Measurements from ENCODE around the gene KCNA3. TPM values are rescaled to one million over a fixed set of nuclear protein-coding genes. Genes with fewer than 3 reads are reported as not detected.

The KCNA3 gene
- total and polyA plus RNA-seq, 2 of the 4 experiments (the other 2 are of a cell fraction), result under 0.01 to 0.09 TPM

- Histone ChIP-seq H3K9ac (ENCODE audit: low read depth, low read length) (no peak overlapping the region), H3K14ac (replicated peaks; ENCODE audit: low read depth, low read length) (no peak overlapping the region), H3K9me3 (ENCODE audit: control insufficient read depth, insufficient read depth, low read length) (no peaks in the 10 kb centered on the region), H3K18ac (ENCODE audit: low read depth, low read length) (no peak overlapping the region), H2BK5ac (ENCODE audit: low read depth, low read length, poor library complexity, severe bottlenecking) (no peak overlapping the region), H3K4me1 (ENCODE audit: control insufficient read depth, insufficient read depth, low read length) (peaks cover 3% of the 10 kb centered on the region; the same call in 1 of the 2 replicates), H2AK5ac (ENCODE audit: low read depth, low read length) (no peak overlapping the region), H3K79me1 (ENCODE audit: low read depth in 1 of 2, low read length in 2 of 2) (no peaks in the 10 kb centered on the region), H4K20me1 (ENCODE audit: insufficient read depth, low read length) (no peaks in the 10 kb centered on the region), H2BK15ac (ENCODE audit: low read depth, low read length) (no peak overlapping the region), H2AK9ac (replicated peaks; ENCODE audit: low read depth, low read length, poor library complexity) (no peak overlapping the region), H3K9me1 (ENCODE audit: insufficient read depth, low read length) (no peaks in the 10 kb centered on the region), H3K56ac (ENCODE audit: extremely low read depth, insufficient read depth, low read length) (no peak overlapping the region), H3K4ac (ENCODE audit: low read depth, low read length) (no peak overlapping the region), H4K5ac (ENCODE audit: low read depth, low read length) (no peak overlapping the region), H3K4me3 (ENCODE audit: insufficient read depth, low read depth, low read length) (no peak overlapping the region), H3K27me3 (ENCODE audit: control insufficient read depth, insufficient read depth, low read length) (peaks cover 10% of the 10 kb centered on the region; the same call in 1 of the 2 replicates), H3K27ac (ENCODE audit: insufficient read depth, low read length) (no peak overlapping the region), H2BK20ac (ENCODE audit: low read depth, low read length) (no peak overlapping the region), H4K8ac (ENCODE audit: low read depth in 2 of 2, low read length in 2 of 2) (no peak overlapping the region), H3K23ac (ENCODE audit: low read depth, low read length) (no peak overlapping the region), H4K91ac (ENCODE audit: insufficient read depth, low read depth, low read length) (no peak overlapping the region), H3K36me3 (ENCODE audit: control insufficient read depth, insufficient read depth, low read length) (no peaks in the 10 kb centered on the region), H2BK120ac (ENCODE audit: low read depth, low read length) (no peak overlapping the region), H3K4me2 (ENCODE audit: low read depth, low read length) (no peak overlapping the region), H2AFZ (replicated peaks; ENCODE audit: low read length, poor library complexity) (no peak overlapping the region)
- dilution Hi-C loops (cut with HindIII; ENCODE audit: low sequenced_read_pairs, unreplicated experiment) (no loop called here), in situ Hi-C loops (cut with MboI; ENCODE audit: low sequenced_read_pairs) (loop anchor here (5.0 kb wide), 1 partner anchor 135 kb away; no protein-coding TSS in a partner anchor), intact Hi-C loops (cut with micrococcal nuclease) (no loop called here)
- ChIA-PET POLR2A (ENCODE audit: unreplicated experiment) (no interaction called here), CTCF (no interaction called here)
- no peak for DNase-seq
- ATAC-seq (ENCODE audit: low read depth), result no peak
- no TSS peak for BruUV-seq (replicated peaks)
- 81% methylated on average over 5 of the region's 6 CpGs; no CpG with 5 or more reads in 1 of the 2 experiments for WGBS, 2 experiments (ENCODE audit: extremely low coverage in 2 of 2, insufficient read length in 1 of 2)
- TF ChIP-seq RAD21 (IDR thresholded peaks at IDR 0.05; ENCODE audit: low read length) (no peak), MAZ (IDR thresholded peaks at IDR 0.05; ENCODE audit: borderline replicate concordance, low read depth, low read length) (no peak), CTCF (conservative IDR thresholded peaks at IDR 0.05; ENCODE audit: low read depth, low read length) (no peak), SMC3 (IDR thresholded peaks at IDR 0.05; ENCODE audit: low read depth, low read length) (no peak), MXI1 (IDR thresholded peaks at IDR 0.05; ENCODE audit: borderline replicate concordance, low read depth, low read length) (no peak), USF2 (IDR thresholded peaks at IDR 0.05; ENCODE audit: low read depth, low read length) (no peak), ELK1 (IDR thresholded peaks at IDR 0.05; ENCODE audit: borderline replicate concordance, low read depth, low read length) (no peak), POLR2A (IDR thresholded peaks at IDR 0.05; ENCODE audit: low read depth, low read length) (no peak), BHLHE40 (IDR thresholded peaks at IDR 0.05; ENCODE audit: low read depth, low read length) (no peak), RCOR1 (IDR thresholded peaks at IDR 0.05; ENCODE audit: insufficient replicate concordance, low read length) (no peak), MAFK (IDR thresholded peaks at IDR 0.05; ENCODE audit: low read depth, low read length) (no peak), RFX5 (IDR thresholded peaks at IDR 0.05; ENCODE audit: low read depth, low read length) (no peak), CEBPB (IDR thresholded peaks at IDR 0.05; ENCODE audit: low read depth, low read length) (no peak), CHD1 (IDR thresholded peaks at IDR 0.05; ENCODE audit: low read depth, low read length) (no peak)
These were observed 42.7 kb downstream of the KCNA3 start for GRCh38 chr1:110631836-110632620.
